ENCODE data around the gene BAIAP3. TPM values are rescaled to one million over a fixed set of nuclear protein-coding genes. Genes with fewer than 3 reads are reported as not detected.

Gene BAIAP3
- total and polyA plus RNA-seq, 2 of the 4 experiments (the other 2 are of a cell fraction): 0.36 to 0.65 TPM

- no peak overlapping the region for H3K14ac ChIP-seq (replicated peaks; ENCODE audit: low read depth, low read length)
- no peak overlapping the region for H3K18ac ChIP-seq (ENCODE audit: low read depth, low read length)
- DNase-seq (no peak), ATAC-seq (ENCODE audit: low read depth) (no peak)
- H3K27me3 ChIP-seq (ENCODE audit: control insufficient read depth, insufficient read depth, low read length): no peaks in the 10 kb centered on the region
- intact Hi-C loops (cut with micrococcal nuclease) (no loop called here), in situ Hi-C loops (cut with MboI; ENCODE audit: low sequenced_read_pairs) (no loop called here), dilution Hi-C loops (cut with HindIII; ENCODE audit: low sequenced_read_pairs, unreplicated experiment) (no loop called here)
- no peak overlapping the region for H2BK5ac ChIP-seq (ENCODE audit: low read depth, low read length, poor library complexity, severe bottlenecking)
- H3K56ac ChIP-seq (ENCODE audit: extremely low read depth, insufficient read depth, low read length): no peak overlapping the region
- no peak overlapping the region for H3K4ac ChIP-seq (ENCODE audit: low read depth, low read length)
- no peak overlapping the region for H2BK15ac ChIP-seq (ENCODE audit: low read depth, low read length)
- H2AK5ac ChIP-seq (ENCODE audit: low read depth, low read length): no peak overlapping the region
- H4K5ac ChIP-seq (ENCODE audit: low read depth, low read length): no peak overlapping the region
- H3K4me3 ChIP-seq (ENCODE audit: insufficient read depth, low read depth, low read length): no peak overlapping the region
- ChIA-PET CTCF (no interaction called here), POLR2A (ENCODE audit: unreplicated experiment) (no interaction called here)
- no peak overlapping the region for H3K23ac ChIP-seq (ENCODE audit: low read depth, low read length)
- no peak overlapping the region for H4K8ac ChIP-seq (ENCODE audit: low read depth in 2 of 2, low read length in 2 of 2)
- H3K9ac ChIP-seq (ENCODE audit: low read depth, low read length): no peak overlapping the region
- no peaks in the 10 kb centered on the region for H3K9me1 ChIP-seq (ENCODE audit: insufficient read depth, low read length)
- H4K91ac ChIP-seq (ENCODE audit: insufficient read depth, low read depth, low read length): no peak overlapping the region
- H2AK9ac ChIP-seq (replicated peaks; ENCODE audit: low read depth, low read length, poor library complexity): peak overlapping the region; percentile 65
- no peak overlapping the region for H3K4me2 ChIP-seq (ENCODE audit: low read depth, low read length)
- H3K27ac ChIP-seq (ENCODE audit: insufficient read depth, low read length): no peak overlapping the region
- H3K79me1 ChIP-seq (ENCODE audit: low read depth in 1 of 2, low read length in 2 of 2): peaks cover 11 to 29% of the 10 kb centered on the region in 2 experiments; a peak in 3 of 4 replicates
- 93% methylated on average over 10 of the region's 31 CpGs; no CpG with 5 or more reads in 1 of the 2 experiments for WGBS, 2 experiments (ENCODE audit: extremely low coverage in 2 of 2, insufficient read length in 1 of 2)
- TF ChIP-seq FOS (IDR thresholded peaks at IDR 0.05; ENCODE audit: low read depth, low read length) (no peak), POLR2A (IDR thresholded peaks at IDR 0.05; ENCODE audit: low read depth, low read length) (no peak), MAFK (IDR thresholded peaks at IDR 0.05; ENCODE audit: low read depth, low read length) (no peak), RCOR1 (IDR thresholded peaks at IDR 0.05; ENCODE audit: insufficient replicate concordance, low read length) (no peak)
- TF ChIP-seq, protein P1, sequence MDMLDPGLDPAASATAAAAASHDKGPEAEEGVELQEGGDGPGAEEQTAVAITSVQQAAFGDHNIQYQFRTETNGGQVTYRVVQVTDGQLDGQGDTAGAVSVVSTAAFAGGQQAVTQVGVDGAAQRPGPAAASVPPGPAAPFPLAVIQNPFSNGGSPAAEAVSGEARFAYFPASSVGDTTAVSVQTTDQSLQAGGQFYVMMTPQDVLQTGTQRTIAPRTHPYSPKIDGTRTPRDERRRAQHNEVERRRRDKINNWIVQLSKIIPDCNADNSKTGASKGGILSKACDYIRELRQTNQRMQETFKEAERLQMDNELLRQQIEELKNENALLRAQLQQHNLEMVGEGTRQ (IDR thresholded peaks at IDR 0.05; ENCODE audit: low read depth, low read length): no peak
- H4K20me1 ChIP-seq (ENCODE audit: insufficient read depth, low read length): peaks cover 4% of the 10 kb centered on the region; the same call in 1 of the 2 replicates
- H2AFZ ChIP-seq (replicated peaks; ENCODE audit: low read length, poor library complexity): no peak overlapping the region
- BruUV-seq (replicated peaks): no TSS peak
- no peak overlapping the region for H2BK120ac ChIP-seq (ENCODE audit: low read depth, low read length)
- no peaks in the 10 kb centered on the region for H3K9me3 ChIP-seq (ENCODE audit: control insufficient read depth, insufficient read depth, low read length)
- peaks cover 8% of the 10 kb centered on the region for H3K4me1 ChIP-seq (ENCODE audit: control insufficient read depth, insufficient read depth, low read length)
- H2BK20ac ChIP-seq (ENCODE audit: low read depth, low read length): no peak overlapping the region
- H3K36me3 ChIP-seq (ENCODE audit: control insufficient read depth, insufficient read depth, low read length): peaks cover 25% of the 10 kb centered on the region
These were observed 13.9 kb downstream of the BAIAP3 start for GRCh38 chr16:1347286-1347855.

All from IMR-90 (cell line).